ENCODE data around the gene SKI. TPM values are rescaled to one million over a fixed set of nuclear protein-coding genes. Genes with fewer than 3 reads are reported as not detected.

SKI gene
- polyA plus RNA-seq, 6 donors from 2014 or later = 0.26 to 1.3 (median 0.52) TPM; not detected in 1

- peak overlapping the region; percentile 72 to 97 (median 92) for H3K27ac Mint-ChIP-seq
Measured at GRCh38 chr1:2311184-2312032, 83.3 kb downstream of the SKI start.

GRCh38 chr1:2312160-2312514 lies 84.0 kb downstream of the SKI start:
- H3K9me3 Mint-ChIP-seq = no peaks in the 10 kb centered on the region
- no peaks in the 10 kb centered on the region for H3K27me3 Mint-ChIP-seq
- H3K36me3 Mint-ChIP-seq = peaks cover 11 to 12% of the 10 kb centered on the region in 2 donors
- peak overlapping the region in 5 of 6 donors; percentile 72 to 95 (median 91) for H3K27ac Mint-ChIP-seq
- peak overlapping the region in 7 of 8 donors; percentile 16 to 80 (median 56) for H3K4me3 Mint-ChIP-seq
- peaks cover 25 to 38% (median 33%) of the 10 kb centered on the region in 3 donors for H3K4me1 Mint-ChIP-seq
- ATAC-seq (ENCODE audit: low read depth in 2 of 2) (peak in 1 of 2 donors; percentile 3), DNase-seq (no peak)

More at GRCh38 chr1:2311184-2312032, 83.3 kb downstream of the SKI start:
- Mint-ChIP-seq H3K27me3 (no peaks in the 10 kb centered on the region), H3K4me1 (peaks cover 25 to 38% (median 29%) of the 10 kb centered on the region in 3 donors), H3K9me3 (no peaks in the 10 kb centered on the region), H3K36me3 (peaks cover 11 to 12% of the 10 kb centered on the region in 2 donors), H3K4me3 (peak overlapping the region in 5 of 8 donors; percentile 24 to 80 (median 65))
- peak; percentile 56 to 61 for ATAC-seq (ENCODE audit: low read depth in 2 of 2)
- DNase-seq = peak; percentile 65

GRCh38 chr1:2312515-2313301 lies 84.6 kb downstream of the SKI start:
- Mint-ChIP-seq H3K27ac (peak overlapping the region in 5 of 6 donors; percentile 86 to 95 (median 93)), H3K36me3 (peaks cover 6 to 10% of the 10 kb centered on the region in 2 donors), H3K4me1 (peaks cover 25 to 36% (median 31%) of the 10 kb centered on the region in 3 donors), H3K4me3 (peak overlapping the region; percentile 37 to 88 (median 66)), H3K27me3 (no peaks in the 10 kb centered on the region), H3K9me3 (no peaks in the 10 kb centered on the region)
- no peak for ATAC-seq (ENCODE audit: low read depth in 2 of 2)
- DNase-seq = peak; percentile 64

DNA sequence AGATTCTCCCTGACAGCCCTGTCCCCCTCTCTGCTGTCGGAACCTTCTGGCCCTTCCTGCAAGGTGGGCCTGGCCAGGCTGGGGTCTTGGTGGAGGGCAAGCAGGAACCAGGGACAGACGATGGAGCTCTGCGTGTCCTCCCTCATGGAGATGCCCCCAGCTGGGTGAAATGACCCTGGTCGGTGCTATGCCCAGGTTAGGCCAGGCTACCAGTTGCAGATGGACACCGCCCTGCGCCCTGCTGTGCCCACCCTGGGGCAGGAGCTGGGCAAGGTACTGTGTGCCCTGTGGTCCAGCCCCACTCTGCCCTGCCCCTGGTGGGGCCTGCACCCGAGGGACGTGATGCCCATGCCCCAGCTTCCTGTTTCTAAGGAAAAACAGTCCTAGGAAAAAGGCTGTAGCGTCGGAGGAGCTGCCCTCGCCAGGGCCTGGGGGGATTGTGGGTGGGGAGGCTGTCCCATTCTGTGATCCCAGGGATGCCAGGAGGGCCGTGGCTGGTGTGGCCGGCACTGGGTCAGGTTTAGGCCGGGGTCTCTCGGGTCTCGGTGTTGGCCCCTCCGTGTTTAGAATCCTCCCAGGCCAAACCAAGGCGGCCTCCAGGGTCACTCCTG lies 85.6 kb downstream of the SKI start:
- H3K27me3 Mint-ChIP-seq = no peaks in the 10 kb centered on the region
- H3K9me3 Mint-ChIP-seq = no peaks in the 10 kb centered on the region
- peak overlapping the region; percentile 53 to 80 (median 59) for H3K4me3 Mint-ChIP-seq
- DNase-seq = no peak
- H3K27ac Mint-ChIP-seq = peak overlapping the region; percentile 33 to 95 (median 63)
- H3K4me1 Mint-ChIP-seq = peaks cover 23 to 32% (median 28%) of the 10 kb centered on the region in 3 donors
- no peaks in the 10 kb centered on the region for H3K36me3 Mint-ChIP-seq
- ATAC-seq (ENCODE audit: low read depth in 2 of 2) = no peak

GRCh38 chr1:2314273-2314802 lies 86.2 kb downstream of the SKI start:
- no peaks in the 10 kb centered on the region for H3K27me3 Mint-ChIP-seq
- no peak for DNase-seq
- peak overlapping the region; percentile 49 to 79 (median 57) for H3K4me3 Mint-ChIP-seq
- H3K4me1 Mint-ChIP-seq = peaks cover 23 to 32% (median 28%) of the 10 kb centered on the region in 3 donors
- H3K9me3 Mint-ChIP-seq = no peaks in the 10 kb centered on the region
- H3K27ac Mint-ChIP-seq = peak overlapping the region in 4 of 6 donors; percentile 33 to 95 (median 90)
- H3K36me3 Mint-ChIP-seq = no peaks in the 10 kb centered on the region
- peak; percentile 17 to 22 for ATAC-seq (ENCODE audit: low read depth in 2 of 2)

- peaks cover 0 to 2% (median 0%) of the 10 kb centered on the region in 3 donors for H3K27me3 Mint-ChIP-seq
- H3K9me3 Mint-ChIP-seq = no peaks in the 10 kb centered on the region
- peaks cover 23 to 31% (median 28%) of the 10 kb centered on the region in 3 donors for H3K4me1 Mint-ChIP-seq
- peak overlapping the region; percentile 45 to 79 (median 75) for H3K4me3 Mint-ChIP-seq
- peak; percentile 48 to 67 for ATAC-seq (ENCODE audit: low read depth in 2 of 2)
- peak overlapping the region; percentile 27 to 93 (median 86) for H3K27ac Mint-ChIP-seq
- H3K36me3 Mint-ChIP-seq = no peaks in the 10 kb centered on the region
- DNase-seq = peak; percentile 76
Measured at GRCh38 chr1:2314803-2315673, 86.9 kb downstream of the SKI start.

- no peaks in the 10 kb centered on the region for H3K36me3 Mint-ChIP-seq
- DNase-seq = no peak
- peaks cover 0 to 6% (median 0%) of the 10 kb centered on the region in 3 donors for H3K27me3 Mint-ChIP-seq
- H3K4me3 Mint-ChIP-seq = peak overlapping the region; percentile 45 to 79 (median 75)
- H3K27ac Mint-ChIP-seq = peak overlapping the region; percentile 27 to 93 (median 86)
- no peaks in the 10 kb centered on the region for H3K9me3 Mint-ChIP-seq
- ATAC-seq (ENCODE audit: low read depth in 2 of 2) = no peak
- H3K4me1 Mint-ChIP-seq = peaks cover 23 to 27% (median 24%) of the 10 kb centered on the region in 3 donors
Measured at GRCh38 chr1:2315674-2316450, 87.7 kb downstream of the SKI start.

GRCh38 chr1:2316451-2316961 lies 88.4 kb downstream of the SKI start:
- H3K27me3 Mint-ChIP-seq = peaks cover 0 to 9% (median 0%) of the 10 kb centered on the region in 3 donors
- ATAC-seq (ENCODE audit: low read depth in 2 of 2) (no peak), DNase-seq (no peak)
- no peaks in the 10 kb centered on the region for H3K9me3 Mint-ChIP-seq
- peak overlapping the region in 3 of 8 donors; percentile 59 to 77 (median 74) for H3K4me3 Mint-ChIP-seq
- H3K4me1 Mint-ChIP-seq = peaks cover 17 to 27% (median 20%) of the 10 kb centered on the region in 3 donors
- H3K36me3 Mint-ChIP-seq = no peaks in the 10 kb centered on the region
- H3K27ac Mint-ChIP-seq = peak overlapping the region in 2 of 6 donors; percentile 80 to 93

GRCh38 chr1:2317230-2318065 lies 89.3 kb downstream of the SKI start:
- peaks cover 0 to 16% (median 0%) of the 10 kb centered on the region in 3 donors for H3K27me3 Mint-ChIP-seq
- peak overlapping the region in 5 of 6 donors; percentile 44 to 93 (median 77) for H3K27ac Mint-ChIP-seq
- H3K9me3 Mint-ChIP-seq = no peaks in the 10 kb centered on the region
- no peak for DNase-seq
- no peak for ATAC-seq (ENCODE audit: low read depth in 2 of 2)
- H3K4me3 Mint-ChIP-seq = peak overlapping the region in 3 of 8 donors; percentile 74 to 81 (median 76)
- peaks cover 10 to 22% (median 19%) of the 10 kb centered on the region in 3 donors for H3K4me1 Mint-ChIP-seq
- H3K36me3 Mint-ChIP-seq = no peaks in the 10 kb centered on the region

GRCh38 chr1:2318314-2319278 lies 90.5 kb downstream of the SKI start:
- Mint-ChIP-seq H3K36me3 (no peaks in the 10 kb centered on the region), H3K27me3 (peaks cover 0 to 16% (median 0%) of the 10 kb centered on the region in 3 donors), H3K27ac (peak overlapping the region in 1 of 6 donors; percentile 30), H3K9me3 (no peaks in the 10 kb centered on the region), H3K4me1 (peaks cover 5 to 11% (median 9%) of the 10 kb centered on the region in 3 donors), H3K4me3 (no peak overlapping the region)
- no peak for ATAC-seq (ENCODE audit: low read depth in 2 of 2)
- DNase-seq = no peak
